GM18526 (cell line): ENCODE results near the gene KRT74.

Experiments
- POLR2A ChIP-seq: IDR thresholded peaks from 3 replicates; pipeline ENCODE4 v1.6.1; 2011; ENCODE audit not compliant: insufficient read length; ENCODE audit errors: extremely low read depth

KRT74 gene

GRCh38 chr12:52515927-52516831, 57.5 kb downstream of the KRT74 start:
- TF ChIP-seq POLR2A: no peak
